ENCODE measurements around the gene TMEM233.
"Not testable (repeated sequence)": the region's sequence is repeated elsewhere in the genome, so short reads cannot be mapped to it uniquely, and the experiment has no call there.

Gene TMEM233

DNA sequence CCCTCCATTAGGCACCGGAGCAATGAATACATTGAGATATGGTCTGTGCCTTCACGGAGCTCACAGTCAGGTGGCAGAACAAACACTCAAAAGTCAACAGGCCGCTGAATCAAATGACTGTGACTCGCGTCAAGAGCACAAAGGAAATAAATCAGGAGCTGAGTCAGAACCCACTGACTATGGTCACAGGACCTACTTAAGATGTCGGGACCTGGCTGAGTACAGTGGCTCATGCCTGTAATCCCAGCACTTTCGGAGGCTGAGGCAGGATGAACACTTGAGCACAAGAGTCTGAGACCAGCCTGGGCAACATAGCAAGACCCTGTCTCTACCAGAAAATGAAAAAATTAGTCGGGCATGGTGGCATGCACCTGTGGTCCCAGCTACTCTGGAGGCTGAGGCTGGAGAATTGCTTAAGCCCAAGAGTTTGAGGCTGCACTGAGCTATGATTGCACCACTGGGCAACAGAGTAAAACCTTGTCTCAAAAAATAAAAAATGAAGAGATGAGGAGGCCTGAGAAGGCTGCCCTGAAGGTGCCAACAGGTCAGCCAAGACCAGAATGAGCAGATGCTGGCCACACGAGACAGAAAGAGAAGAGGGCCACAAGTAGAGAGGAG is 19.9 kb downstream of the TMEM233 start:
- no peak for DNase-seq

DNA sequence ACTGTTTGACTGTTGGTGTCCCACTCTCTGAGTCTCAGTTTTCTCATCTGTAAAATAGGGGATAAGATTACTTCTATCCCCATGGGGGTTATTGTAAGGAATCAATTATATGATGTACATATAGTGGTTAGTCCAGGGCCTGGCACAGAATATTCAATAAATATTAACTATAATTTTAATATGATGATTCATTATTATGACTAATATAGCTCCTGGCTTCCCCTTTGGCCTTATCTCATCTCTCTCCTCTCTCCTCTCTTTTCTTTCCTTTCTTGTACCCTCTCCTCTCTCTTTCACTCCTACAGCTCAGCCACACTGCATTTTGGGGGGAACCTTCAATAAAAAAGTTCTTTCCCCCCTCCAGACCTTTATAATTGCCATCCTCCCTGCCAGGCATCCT is 21.1 kb downstream of the TMEM233 start:
- no peak for DNase-seq

DNA sequence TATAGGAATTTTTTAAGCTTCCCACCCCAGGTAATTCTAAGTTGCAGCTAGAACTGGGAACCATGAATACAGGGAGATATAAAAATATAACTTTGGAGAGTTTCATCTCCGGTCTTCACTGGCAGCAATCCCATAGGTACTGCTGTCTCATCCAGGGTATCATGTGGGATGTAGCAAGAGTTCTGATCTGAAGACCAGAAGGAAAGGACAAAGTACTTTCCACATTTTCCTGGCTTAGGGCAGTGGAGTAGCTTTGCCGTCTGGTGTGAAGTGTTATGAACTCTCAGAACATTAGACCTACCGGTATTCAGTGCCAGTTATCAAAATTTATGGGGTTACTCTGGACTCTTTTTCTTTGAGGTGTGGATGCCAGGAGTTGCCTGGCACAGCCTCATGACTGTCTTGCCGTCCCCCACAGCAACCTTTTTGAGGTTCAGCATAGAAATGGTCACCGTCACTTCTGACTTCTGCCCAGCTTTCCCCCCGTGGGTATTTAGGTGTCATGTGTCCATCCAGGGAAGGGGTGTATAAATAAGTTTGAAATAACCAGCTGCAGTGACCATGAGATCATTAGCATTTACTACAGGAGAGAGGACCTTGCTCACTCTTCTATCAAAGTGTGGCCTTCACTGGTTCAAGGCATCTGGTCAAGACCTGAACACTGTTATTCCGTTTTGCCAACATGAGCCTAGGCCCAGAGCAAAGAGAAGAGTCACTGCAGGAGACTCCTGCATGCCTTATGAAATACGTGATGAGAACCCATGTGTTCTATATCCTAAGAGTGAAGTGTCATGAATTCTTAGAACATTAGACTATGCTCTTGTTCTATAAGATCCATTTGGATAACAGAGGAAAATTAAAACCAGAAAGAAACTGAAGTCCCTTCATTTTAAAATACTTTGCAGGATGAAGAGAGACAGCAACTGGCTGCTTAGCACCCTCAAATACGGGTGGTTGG is 22.2 kb downstream of the TMEM233 start:
- no peak for DNase-seq

DNA sequence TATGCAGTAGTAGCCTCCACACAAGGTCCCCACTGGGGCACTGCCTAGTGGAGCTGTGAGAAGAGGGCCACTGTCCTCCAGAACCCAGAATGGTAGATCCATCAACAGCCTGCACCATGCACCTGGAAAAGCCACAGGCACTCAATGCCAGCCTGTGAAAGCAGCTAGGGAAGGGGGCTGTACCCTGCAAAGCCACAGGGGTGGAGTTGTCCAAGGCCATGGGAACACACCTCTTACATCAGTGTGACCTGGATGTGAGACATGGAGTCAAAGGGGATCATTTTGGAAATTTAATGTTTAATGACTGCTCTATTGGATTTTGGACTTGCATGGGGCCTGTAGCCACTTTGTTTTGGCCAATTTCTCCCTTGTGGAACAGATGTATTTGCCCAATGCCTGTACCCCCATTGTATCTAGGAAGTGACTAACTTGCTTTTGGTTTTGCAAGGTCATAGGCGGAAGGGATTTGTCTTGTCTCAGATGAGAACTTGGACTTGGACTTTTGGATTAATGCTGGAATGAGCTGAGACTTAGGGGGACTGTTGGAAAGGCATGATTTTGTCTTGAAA is 24.8 kb downstream of the TMEM233 start:
- DNase-seq, result not testable (repeated sequence)

DNA sequence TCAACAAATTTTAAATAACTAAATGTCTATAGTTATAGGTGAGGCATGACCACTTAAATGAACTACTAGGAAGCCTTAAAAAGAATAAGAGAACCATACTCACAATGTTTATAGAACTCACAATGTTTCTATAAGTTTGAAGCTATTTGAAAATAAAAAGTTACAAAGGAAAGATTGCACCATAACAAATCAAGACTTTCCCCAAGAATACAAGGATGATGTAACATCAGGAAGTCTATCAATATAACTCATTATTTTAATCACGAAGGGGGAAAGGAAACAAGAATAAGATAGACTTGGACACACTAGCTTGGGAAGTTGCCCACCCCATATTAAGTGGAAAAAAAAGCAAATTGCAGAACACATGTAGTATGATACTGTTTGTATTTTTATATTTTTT is 26.9 kb downstream of the TMEM233 start:
- no peak for DNase-seq

DNA sequence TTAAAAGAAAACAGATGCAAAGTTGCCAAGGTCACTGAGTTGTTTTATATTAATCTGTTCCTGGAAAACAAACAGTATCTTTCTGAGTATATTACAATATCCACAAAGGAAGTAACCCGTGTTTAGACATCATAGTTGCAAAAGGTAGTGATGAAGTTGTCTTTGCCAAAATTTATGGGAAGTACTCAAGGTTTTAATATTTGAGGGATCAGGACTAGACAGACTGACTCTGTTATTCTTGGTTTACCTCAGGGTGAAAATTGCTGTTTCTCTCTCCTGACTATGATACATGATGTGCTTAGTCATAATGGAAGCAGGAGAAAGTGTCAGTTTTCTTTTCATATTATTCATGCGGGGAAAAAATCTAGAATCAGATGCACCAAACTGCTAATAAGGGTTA is 28.3 kb downstream of the TMEM233 start:
- peak; percentile 31 for DNase-seq

DNA sequence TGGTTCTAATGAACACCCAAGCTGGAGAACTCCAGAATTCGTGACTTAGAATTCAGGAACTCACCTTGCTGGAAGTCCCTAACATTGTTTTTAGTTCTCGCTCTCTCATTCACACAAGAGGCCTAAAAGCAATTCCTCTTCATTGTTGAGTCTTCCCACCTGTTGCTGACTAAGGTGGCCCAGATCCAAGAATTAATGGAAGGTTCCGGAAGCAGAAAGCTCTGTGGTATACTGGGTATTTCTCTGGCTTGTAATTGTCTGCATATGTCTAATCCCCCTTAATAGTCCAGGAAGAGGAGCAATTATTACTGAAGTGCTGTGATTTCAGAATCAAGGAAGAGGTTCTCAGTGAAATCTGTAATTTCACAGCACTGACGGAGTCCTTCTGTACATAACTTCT is 31.4 kb downstream of the TMEM233 start:
- no peak for DNase-seq

DNA sequence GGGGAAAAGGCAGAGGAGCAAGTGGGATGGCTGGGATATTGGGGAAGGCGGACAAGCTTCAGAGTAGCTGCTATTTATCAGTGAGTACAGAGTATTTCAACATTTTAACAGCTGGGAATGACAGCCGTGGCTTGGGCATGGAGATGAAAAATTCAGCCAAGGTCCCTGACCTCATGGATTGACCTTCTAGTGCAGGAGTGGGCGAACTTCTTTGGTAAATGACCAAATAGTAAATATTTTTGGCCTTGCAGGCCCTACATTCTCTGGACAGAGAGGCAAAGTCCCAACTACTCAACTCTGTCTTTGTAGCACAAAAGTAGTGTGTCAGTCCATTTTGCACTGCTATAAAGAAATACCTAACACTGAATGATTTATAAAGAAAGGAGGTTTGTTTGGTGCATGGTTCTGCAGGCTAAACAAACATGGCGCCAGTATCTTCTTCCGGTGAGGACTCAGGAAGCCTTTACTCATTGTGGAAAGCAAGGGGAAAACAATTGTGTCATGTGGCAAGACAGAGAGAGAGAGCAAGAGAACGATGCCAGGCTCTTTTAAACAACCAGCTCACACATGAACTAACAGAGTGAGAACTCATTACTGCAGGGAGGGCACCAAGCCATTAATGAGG is 33.6 kb downstream of the TMEM233 start:
- DNase-seq, result no peak

DNA sequence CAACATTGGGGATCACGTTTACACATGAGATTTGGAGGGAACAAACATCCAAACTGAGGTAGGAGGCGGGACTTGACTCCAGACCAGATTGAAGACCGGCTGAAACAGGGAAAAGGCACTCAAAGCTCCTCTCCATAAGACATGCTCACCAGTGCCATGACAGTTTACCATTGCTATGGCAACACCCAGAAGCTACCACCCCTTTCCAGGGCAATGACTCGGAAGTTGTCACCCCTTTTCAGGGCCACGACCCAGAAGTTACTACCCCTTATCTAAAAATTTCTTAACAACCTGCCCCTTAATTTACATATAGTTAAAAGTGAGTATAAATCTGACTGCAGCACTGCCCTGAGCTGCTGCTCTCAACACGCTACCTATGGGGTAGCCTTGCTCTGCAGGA is 34.1 kb downstream of the TMEM233 start:
- no peak for DNase-seq

DNA sequence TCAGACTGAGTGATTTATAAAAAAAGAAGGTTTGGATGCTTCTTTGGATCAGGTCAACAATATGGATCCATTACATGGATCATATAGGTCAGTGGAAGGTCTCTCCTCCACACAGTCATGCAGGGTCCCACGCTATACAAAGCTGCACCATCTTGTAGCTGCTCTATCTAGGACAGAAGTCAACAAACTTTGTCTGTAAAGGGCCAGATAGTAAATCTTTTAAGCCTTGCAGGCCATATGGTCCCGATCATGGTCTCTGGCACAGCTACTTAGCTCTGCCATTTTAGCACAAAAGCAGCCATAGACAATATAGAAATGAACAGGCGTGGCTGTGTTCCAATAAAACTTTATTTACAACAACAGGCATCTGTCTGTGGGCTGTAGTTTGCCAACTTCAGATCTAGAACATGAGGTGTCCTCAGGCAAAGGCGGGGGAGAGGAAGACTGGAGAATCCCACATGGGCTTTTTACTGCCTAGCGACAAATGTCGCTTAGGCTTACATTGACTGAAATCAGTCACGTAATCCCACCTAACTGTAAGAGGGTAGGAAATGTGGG is 36.7 kb downstream of the TMEM233 start:
- DNase-seq, result no peak

DNA sequence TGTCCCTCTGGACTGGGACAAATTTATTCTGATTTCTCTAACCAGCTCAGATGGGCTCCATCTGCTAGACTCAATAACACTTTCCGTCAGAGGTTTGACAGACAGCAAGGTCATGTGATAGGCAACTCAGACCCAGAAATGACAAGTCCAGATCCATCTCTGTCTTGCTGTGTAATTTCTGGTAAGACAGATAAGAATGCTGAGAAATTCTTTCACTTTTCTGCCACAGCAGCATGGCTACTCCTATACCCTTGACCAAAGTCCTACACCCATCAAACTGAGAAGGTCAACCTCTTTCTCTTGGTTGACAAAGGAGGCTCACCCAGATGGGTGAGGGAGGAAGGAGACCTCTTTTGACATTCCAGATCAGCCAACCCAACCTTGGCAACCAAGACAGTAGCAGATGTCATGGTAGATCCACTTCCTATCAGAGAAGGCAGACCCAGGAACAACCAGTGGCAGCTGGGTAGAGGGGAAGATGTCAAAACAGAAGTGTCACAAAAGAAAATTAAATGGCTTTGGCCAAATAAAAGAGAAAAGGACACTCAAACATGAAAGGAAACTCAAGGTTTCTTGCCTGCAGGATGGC is 37.5 kb downstream of the TMEM233 start:
- no peak for DNase-seq

DNA sequence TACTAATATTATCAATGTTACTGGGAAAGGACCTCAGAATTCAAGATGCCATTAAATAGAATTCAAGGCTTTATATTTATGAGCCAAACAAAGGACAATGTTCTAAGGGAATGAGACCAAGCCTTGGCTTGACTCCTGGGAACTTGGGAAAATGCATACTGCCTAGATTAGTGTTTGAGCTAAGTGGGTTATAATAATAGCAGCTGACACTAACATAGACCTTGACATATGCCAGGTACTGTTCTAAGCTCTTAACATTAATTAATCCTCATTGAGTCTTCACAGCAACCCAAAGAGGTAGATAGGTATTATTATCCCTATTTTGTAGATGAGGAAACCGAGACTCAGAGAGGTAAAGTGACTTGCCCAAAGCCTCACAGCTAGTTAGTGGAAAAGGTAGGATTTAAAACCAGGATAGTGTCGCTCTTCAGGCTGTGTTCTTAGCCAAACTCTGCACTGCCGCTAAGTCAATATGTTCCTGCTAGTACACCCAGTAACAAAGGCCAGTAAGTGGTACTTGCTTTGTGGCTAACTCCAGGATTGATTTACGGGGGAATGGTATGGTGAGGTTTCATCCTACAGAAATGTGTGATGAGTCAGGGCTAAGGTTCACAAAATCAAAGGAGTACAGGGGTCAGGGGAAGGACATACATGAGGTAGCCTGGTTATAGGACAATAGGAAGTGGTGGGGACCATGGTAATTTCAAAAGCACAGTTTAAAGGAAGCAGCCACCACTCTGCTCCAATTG is 38.5 kb downstream of the TMEM233 start:
- no peak for DNase-seq

DNA sequence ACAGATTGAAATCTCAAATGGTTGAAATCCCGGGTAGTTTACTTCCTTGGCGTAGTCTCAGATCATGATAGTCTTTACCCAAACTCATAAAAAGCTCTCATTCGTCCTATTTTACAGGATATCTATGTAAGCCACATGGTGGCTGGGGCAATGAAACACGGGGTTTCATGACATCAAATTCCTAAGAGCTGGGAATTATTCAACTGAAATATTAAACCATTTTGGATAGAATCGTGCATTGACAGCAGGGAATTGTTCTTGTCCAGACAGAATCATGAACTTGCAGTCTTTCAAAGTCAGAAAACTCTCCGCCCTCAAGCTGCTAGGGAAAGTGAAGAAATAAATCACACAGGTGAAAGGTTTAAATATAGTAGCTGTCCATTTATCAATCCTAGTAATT is 41.2 kb downstream of the TMEM233 start:
- DNase-seq, result no peak

DNA sequence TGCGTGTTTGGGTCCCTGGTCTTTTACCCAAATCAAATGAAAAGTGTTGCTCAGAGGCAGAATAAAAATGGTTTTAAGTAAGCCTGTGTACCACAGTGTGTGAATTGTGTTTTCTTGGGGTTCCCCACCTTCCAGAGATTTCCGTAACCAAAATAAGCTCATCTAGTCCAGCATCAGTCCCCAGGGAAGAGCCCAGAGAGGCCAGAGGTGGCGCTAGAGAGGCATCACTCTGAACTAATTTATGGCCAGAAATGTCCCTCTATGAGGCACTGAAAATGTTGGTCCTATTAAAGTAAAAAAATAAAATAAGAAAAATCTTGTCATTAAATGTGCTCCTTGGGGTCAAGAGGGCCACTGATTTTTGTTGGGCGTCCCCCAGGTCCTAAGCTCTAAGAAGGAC is 49.4 kb downstream of the TMEM233 start:
- DNase-seq, result no peak

DNA sequence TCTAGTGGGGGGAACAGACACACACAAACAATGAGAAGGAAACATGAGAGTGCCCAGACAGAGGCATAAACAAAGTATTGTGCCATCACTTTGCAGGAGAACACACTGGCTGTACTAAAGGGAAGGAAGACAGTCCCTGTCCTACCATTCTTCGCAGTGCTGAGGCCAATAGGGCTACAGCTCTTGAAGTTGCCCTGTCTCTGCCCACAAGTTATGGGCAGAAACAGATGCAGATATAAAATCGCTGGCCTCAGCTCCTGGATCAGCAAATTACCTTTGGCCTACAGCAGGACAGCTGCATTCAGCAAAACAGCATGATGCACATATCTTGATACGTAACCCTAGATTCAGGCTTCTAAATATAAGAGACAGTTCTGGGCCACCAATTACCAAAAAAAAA is 51.4 kb downstream of the TMEM233 start:
- DNase-seq, result no peak

DNA sequence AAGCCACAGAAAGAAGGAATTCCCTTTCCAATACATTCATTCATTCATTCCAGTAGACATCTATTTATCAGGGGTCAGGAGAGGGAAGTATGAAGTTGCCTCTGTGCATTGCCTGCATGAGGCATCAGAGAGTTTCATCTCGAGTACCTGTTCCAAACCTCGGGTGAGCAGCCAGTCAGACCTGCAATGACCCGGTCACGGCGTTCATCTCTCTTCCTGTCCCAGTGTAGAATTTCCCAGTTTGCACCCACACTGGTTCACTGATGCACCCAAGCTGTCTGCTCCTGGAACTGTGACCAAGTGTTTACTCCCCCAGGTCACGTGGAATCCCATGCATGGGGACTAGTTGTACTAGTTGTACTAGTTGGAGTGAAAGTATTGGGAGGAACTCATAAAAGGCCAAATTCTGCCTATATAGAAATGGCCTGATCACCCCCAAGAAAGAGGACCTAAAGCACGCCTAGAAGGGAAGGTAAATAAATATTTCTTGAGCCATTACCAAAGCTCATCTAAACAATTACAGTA is 52.0 kb downstream of the TMEM233 start:
- no peak for DNase-seq

DNA sequence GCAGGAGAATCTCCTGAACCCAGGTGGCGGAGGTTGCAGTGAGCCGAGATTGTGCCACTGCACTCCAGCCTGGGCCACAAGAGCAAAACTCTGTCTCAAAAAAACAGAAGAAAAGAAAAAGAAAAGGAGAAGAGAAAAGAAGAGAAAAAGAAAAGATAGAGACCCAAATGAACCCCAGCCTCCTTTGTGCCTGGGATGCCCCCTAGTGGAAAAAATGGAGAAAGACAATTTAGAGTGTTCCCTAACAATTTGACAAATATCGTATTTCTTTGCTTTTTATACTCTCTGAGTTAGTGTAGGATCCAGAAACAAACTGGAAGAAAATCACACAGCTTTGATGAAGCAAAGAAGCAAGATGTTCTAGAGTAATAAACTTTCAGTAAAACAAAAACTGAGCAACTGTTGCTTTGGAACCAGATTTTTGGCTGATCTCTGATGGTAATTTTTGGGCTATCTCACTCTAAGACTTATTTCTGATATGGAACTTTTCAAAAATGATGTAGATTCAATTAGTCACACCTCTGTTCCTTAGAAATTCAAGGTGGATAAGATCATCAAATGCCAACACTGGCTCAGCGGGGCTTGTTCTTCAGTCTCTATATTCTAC is 55.7 kb downstream of the TMEM233 start:
- peak; percentile 22 for DNase-seq

DNA sequence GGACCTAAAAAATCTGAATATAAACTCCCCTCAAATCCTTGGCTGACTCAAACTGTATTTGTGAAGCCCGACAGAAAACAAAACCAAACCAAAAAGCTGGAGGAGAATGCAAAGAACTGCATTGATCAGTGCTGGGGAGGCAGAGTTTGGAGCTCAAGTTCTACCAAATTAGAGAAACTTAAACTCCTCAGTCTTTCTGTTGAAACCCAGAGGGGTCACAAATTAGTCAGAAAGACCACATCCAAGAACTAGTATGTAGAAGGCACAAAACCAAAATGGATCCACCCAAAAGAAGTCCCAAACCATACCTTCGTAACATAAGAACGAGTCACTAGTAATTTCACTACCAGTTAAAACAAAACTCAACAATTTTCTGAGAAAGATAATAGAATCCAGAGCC is 59.1 kb downstream of the TMEM233 start:
- DNase-seq, result peak; percentile 14

DNA sequence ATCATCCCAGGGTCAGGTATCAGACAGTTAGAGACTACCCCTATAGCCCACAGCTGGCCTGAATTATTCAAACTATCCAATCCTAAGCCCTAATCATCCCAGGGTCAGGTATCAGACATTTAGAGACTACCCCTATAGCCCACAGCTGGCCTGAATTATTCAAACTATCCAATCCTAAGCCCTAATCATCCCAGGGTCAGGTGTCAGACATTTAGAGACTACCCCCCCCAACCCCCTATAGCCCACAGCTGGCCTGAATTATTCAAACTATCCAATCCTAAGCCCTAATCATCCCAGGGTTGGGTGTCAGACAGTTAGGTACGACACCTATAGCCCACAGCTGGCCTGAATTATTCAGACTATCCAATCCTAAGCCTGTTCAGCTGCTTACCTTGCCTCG is 63.4 kb downstream of the TMEM233 start:
- not testable (repeated sequence) for DNase-seq

DNA sequence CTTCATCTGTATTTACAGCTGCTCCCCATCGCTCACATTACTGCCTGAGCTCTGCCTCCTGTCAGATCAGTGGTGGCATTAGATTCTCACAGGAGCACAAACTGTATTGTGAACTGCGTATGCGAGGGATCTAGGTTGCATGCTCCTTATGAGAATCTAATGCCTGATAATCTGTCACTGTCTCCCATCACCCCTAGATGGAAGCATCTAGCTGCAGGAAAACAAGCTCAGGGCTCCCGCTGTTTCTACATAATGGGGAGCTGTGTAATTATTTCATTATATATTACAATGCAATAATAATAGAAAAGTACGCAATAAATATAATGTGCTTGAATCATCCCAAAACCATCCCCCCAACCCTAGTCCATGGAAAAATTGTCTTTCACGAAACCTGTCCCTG is 64.6 kb downstream of the TMEM233 start:
- DNase-seq, result not testable (repeated sequence)

DNA sequence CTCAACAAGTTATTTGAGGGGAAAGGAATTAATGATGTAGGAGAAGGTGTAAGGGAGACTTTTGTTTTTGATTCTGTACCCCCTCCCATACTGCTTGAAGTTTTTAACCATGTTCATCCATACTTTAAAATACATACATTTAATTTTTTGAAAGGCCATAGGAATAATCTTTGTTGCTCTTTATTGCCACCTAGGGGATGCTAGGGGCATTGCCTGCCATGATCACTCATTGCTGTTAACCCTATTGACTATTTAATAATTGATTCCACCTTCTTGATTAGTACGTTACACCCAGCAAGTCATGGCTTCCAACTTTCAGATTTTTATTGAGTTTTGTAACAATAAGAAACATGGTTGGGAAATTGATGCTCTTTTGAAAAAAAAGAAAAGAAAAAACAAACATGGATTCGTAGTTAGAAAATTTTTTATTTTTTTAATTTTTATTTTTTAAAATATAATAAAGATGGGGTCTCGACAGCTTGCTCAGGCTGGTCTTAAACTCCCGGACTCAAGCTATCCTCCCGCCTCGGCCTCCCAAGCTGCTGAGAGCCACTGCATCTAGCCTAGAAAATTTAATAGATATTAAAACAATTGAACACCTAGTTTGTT is 65.8 kb downstream of the TMEM233 start:
- peak; percentile 61 for DNase-seq
